Fibroblast of mammary gland (primary cell): ENCODE results near the gene NHLH2.

Experiments
- DNase-seq: peaks from one replicate; pipeline ENCODE4 v3.0.0-alpha.2; 2010; ENCODE audit warnings: low read depth
- H3K4me3 ChIP-seq: 2 replicates; pipeline ENCODE4 v1.5.1; 2011; ENCODE audit warnings: low read depth, mild to moderate bottlenecking, low read length, moderate library complexity; ENCODE audit not compliant: control insufficient read depth
- CTCF ChIP-seq: conservative IDR thresholded peaks from 2 replicates; pipeline ENCODE4 v1.5.1; 2011; ENCODE audit warnings: low read depth, low read length, inconsistent platforms; ENCODE audit not compliant: control insufficient read depth, insufficient read depth

The NHLH2 gene

GRCh38 chr1:115822117-115822516, 18.8 kb downstream of the NHLH2 start:
- no peak for DNase-seq
- no peak for TF ChIP-seq CTCF
- H3K4me3 ChIP-seq = no peak overlapping the region

- no peak for TF ChIP-seq CTCF
- no peak overlapping the region for H3K4me3 ChIP-seq
Observed at GRCh38 chr1:115815694-115816093, 25.2 kb downstream of the NHLH2 start.

GRCh38 chr1:115814685-115815398, 26.1 kb downstream of the NHLH2 start:
- TF ChIP-seq CTCF = no peak

More at GRCh38 chr1:115815694-115816093, 25.2 kb downstream of the NHLH2 start:
- DNase-seq = no peak

GRCh38 chr1:115813727-115814126, 27.2 kb downstream of the NHLH2 start:
- no peak overlapping the region for H3K4me3 ChIP-seq
- no peak for DNase-seq
- TF ChIP-seq CTCF = no peak

More at GRCh38 chr1:115814685-115815398, 26.1 kb downstream of the NHLH2 start:
- no peak overlapping the region for H3K4me3 ChIP-seq
- no peak for DNase-seq

GRCh38 chr1:115811140-115811828, 29.6 kb downstream of the NHLH2 start:
- no peak for DNase-seq
- no peak overlapping the region for H3K4me3 ChIP-seq
- TF ChIP-seq CTCF = no peak

GRCh38 chr1:115810609-115811008, 30.3 kb downstream of the NHLH2 start:
- no peak for DNase-seq
- TF ChIP-seq CTCF = no peak

More at GRCh38 chr1:115810609-115811008, 30.3 kb downstream of the NHLH2 start:
- no peak overlapping the region for H3K4me3 ChIP-seq
